ENCODE results near the gene FBXL19. TPM values are rescaled to one million over a fixed set of nuclear protein-coding genes. Genes with fewer than 3 reads are reported as not detected.

FBXL19 gene
- total and polyA plus RNA-seq, 2 of the 13 experiments (the other 11 are each of a cell fraction or from before 2014, with no cell fraction given) = 6.0 to 13.7 TPM

DNA sequence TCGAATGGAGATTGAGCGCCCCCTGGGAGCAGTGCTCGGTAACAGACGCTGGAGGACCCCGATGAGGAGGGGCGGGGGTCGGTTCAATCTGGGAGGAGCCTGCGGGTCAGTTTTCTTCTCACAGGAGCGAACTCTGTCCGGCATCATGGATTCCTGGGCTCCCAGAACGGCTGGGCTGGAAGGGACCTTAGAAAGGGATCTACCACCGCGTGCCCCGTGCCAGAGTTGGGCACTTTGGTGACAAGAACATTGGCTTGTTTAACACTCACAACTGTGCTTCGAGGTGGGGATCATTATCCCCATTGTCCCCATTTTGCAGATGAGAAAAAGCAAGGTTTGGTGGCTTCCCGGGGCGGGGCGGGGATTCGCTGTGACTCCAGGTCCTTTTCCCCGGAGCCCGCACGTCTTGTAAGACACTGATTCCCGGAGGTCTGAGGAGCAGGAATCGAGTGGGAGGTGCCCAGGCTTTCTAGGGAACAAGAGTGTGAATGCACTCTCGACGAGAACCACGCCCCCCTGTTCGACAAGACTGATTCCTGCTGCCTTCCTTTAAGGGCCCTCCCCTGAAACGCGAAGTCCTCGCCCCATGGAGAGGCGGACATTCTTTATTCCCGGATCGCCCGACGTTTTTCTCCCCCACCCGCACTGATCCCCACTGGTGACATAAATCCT lies 1.5 kb upstream of the FBXL19 start (continued):
- TF ChIP-seq, protein P1, sequence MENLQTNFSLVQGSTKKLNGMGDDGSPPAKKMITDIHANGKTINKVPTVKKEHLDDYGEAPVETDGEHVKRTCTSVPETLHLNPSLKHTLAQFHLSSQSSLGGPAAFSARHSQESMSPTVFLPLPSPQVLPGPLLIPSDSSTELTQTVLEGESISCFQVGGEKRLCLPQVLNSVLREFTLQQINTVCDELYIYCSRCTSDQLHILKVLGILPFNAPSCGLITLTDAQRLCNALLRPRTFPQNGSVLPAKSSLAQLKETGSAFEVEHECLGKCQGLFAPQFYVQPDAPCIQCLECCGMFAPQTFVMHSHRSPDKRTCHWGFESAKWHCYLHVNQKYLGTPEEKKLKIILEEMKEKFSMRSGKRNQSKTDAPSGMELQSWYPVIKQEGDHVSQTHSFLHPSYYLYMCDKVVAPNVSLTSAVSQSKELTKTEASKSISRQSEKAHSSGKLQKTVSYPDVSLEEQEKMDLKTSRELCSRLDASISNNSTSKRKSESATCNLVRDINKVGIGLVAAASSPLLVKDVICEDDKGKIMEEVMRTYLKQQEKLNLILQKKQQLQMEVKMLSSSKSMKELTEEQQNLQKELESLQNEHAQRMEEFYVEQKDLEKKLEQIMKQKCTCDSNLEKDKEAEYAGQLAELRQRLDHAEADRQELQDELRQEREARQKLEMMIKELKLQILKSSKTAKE (CRISPR knock-in tag; IDR thresholded peaks at IDR 0.05; ENCODE audit: borderline replicate concordance) = no peak
- TF ChIP-seq, protein P2, sequence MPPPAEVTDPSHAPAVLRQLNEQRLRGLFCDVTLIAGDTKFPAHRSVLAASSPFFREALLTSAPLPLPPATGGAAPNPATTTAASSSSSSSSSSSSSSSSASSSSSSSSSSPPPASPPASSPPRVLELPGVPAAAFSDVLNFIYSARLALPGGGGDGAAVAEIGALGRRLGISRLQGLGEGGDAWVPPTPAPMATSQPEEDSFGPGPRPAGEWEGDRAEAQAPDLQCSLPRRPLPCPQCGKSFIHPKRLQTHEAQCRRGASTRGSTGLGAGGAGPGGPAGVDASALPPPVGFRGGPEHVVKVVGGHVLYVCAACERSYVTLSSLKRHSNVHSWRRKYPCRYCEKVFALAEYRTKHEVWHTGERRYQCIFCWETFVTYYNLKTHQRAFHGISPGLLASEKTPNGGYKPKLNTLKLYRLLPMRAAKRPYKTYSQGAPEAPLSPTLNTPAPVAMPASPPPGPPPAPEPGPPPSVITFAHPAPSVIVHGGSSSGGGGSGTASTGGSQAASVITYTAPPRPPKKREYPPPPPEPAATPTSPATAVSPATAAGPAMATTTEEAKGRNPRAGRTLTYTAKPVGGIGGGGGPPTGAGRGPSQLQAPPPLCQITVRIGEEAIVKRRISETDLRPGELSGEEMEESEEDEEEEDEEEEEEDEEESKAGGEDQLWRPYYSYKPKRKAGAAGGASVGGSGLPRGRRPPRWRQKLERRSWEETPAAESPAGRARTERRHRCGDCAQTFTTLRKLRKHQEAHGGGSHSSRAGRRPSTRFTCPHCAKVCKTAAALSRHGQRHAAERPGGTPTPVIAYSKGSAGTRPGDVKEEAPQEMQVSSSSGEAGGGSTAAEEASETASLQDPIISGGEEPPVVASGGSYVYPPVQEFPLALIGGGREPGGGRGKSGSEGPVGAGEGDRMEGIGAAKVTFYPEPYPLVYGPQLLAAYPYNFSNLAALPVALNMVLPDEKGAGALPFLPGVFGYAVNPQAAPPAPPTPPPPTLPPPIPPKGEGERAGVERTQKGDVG (CRISPR knock-in tag; IDR thresholded peaks at IDR 0.05; ENCODE audit: borderline replicate concordance) = peak; percentile 82; the same call in 1 of the 2 replicates
- TF ChIP-seq BCL6 (CRISPR knock-in tag; IDR thresholded peaks at IDR 0.05) (peak; percentile 58), RARG (CRISPR knock-in tag; IDR thresholded peaks at IDR 0.05; ENCODE audit: low read depth) (no peak), GLI4 (CRISPR knock-in tag; IDR thresholded peaks at IDR 0.05; ENCODE audit: borderline replicate concordance) (no peak), ZKSCAN8 (CRISPR knock-in tag; IDR thresholded peaks at IDR 0.05; ENCODE audit: borderline replicate concordance) (no peak), STAT5B (CRISPR knock-in tag; IDR thresholded peaks at IDR 0.05) (0 out of 2 replicates have a peak, but pooled peaks have one; percentile 8), ZNF605 (CRISPR knock-in tag; IDR thresholded peaks at IDR 0.05) (no peak), FLYWCH1 (CRISPR knock-in tag; IDR thresholded peaks at IDR 0.05) (no peak), ZNF766 (CRISPR knock-in tag; IDR thresholded peaks at IDR 0.05; ENCODE audit: borderline replicate concordance) (no peak), TBX3 (IDR thresholded peaks at IDR 0.05; ENCODE audit: borderline replicate concordance) (no peak), MED8 (CRISPR knock-in tag; IDR thresholded peaks at IDR 0.05; ENCODE audit: insufficient replicate concordance) (no peak), POLR2AphosphoS2 (IDR thresholded peaks at IDR 0.05; ENCODE audit: low read depth, low read length) (no peak)
- TF ChIP-seq, protein P3, sequence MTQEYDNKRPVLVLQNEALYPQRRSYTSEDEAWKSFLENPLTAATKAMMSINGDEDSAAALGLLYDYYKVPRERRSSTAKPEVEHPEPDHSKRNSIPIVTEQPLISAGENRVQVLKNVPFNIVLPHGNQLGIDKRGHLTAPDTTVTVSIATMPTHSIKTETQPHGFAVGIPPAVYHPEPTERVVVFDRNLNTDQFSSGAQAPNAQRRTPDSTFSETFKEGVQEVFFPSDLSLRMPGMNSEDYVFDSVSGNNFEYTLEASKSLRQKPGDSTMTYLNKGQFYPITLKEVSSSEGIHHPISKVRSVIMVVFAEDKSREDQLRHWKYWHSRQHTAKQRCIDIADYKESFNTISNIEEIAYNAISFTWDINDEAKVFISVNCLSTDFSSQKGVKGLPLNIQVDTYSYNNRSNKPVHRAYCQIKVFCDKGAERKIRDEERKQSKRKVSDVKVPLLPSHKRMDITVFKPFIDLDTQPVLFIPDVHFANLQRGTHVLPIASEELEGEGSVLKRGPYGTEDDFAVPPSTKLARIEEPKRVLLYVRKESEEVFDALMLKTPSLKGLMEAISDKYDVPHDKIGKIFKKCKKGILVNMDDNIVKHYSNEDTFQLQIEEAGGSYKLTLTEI (CRISPR knock-in tag; conservative IDR thresholded peaks at IDR 0.05) = no peak
- TF ChIP-seq, protein P4, sequence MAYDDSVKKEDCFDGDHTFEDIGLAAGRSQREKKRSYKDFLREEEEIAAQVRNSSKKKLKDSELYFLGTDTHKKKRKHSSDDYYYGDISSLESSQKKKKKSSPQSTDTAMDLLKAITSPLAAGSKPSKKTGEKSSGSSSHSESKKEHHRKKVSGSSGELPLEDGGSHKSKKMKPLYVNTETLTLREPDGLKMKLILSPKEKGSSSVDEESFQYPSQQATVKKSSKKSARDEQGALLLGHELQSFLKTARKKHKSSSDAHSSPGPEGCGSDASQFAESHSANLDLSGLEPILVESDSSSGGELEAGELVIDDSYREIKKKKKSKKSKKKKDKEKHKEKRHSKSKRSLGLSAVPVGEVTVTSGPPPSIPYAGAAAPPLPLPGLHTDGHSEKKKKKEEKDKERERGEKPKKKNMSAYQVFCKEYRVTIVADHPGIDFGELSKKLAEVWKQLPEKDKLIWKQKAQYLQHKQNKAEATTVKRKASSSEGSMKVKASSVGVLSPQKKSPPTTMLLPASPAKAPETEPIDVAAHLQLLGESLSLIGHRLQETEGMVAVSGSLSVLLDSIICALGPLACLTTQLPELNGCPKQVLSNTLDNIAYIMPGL (CRISPR knock-in tag; IDR thresholded peaks at IDR 0.05; ENCODE audit: borderline replicate concordance in 1 of 2, low read depth in 1 of 2) = peak; percentile 93 to 94
- TF ChIP-seq, protein P5, sequence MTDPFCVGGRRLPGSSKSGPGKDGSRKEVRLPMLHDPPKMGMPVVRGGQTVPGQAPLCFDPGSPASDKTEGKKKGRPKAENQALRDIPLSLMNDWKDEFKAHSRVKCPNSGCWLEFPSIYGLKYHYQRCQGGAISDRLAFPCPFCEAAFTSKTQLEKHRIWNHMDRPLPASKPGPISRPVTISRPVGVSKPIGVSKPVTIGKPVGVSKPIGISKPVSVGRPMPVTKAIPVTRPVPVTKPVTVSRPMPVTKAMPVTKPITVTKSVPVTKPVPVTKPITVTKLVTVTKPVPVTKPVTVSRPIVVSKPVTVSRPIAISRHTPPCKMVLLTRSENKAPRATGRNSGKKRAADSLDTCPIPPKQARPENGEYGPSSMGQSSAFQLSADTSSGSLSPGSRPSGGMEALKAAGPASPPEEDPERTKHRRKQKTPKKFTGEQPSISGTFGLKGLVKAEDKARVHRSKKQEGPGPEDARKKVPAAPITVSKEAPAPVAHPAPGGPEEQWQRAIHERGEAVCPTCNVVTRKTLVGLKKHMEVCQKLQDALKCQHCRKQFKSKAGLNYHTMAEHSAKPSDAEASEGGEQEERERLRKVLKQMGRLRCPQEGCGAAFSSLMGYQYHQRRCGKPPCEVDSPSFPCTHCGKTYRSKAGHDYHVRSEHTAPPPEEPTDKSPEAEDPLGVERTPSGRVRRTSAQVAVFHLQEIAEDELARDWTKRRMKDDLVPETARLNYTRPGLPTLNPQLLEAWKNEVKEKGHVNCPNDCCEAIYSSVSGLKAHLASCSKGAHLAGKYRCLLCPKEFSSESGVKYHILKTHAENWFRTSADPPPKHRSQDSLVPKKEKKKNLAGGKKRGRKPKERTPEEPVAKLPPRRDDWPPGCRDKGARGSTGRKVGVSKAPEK (CRISPR knock-in tag; IDR thresholded peaks at IDR 0.05; ENCODE audit: borderline replicate concordance) = no peak

Data from HepG2 (cell line).